HG02852 (cell line): Measurements from ENCODE around the gene VIPR2.

ENCODE experiments used
- ATAC-seq: cut with Tn5 transposase; IDR thresholded peaks from one replicate; pipeline ENCODE4 v1.9.1; 2021; ENCODE audit warnings: mild to moderate bottlenecking, moderate library complexity; ENCODE audit not compliant: unreplicated experiment

VIPR2 gene

DNA sequence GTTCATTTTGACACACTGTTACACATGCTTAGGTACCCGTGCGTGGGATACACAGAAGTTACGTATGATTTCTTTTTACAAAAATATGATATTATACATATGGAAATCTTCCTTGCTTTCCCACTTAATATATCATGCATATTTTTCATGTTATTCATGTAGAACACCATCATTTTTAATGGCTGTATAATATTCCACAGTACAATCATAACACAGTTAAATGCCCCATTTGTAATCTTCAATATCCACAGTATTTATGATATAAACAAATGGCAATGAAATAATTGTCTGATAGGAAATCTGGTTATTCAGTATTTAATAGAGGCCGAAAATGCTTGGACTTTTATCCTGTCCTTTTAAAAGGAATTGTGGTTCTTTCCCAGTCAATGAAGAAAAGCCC is 23.2 kb downstream of the VIPR2 start:
- ATAC-seq: no peak

DNA sequence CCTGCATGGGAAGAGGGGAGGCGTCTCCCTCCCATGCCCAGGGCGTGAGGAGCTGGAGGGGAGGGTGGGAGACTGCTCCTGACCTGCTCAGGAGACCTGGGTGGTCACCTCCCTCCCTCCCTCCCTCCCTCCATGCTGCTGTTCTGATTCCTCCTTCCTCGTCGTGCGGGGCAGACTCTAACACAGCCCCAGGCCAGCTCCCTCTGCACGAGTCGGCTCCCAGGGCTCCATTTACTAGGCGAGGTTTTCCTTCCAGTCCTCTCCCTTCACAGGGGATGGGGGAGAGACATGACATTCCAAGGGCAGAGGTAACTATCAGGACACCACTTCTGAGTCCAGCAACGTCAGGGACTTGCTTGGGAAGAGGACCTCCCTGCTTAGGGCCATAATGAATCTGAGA is 23.6 kb downstream of the VIPR2 start:
- no peak for ATAC-seq

DNA sequence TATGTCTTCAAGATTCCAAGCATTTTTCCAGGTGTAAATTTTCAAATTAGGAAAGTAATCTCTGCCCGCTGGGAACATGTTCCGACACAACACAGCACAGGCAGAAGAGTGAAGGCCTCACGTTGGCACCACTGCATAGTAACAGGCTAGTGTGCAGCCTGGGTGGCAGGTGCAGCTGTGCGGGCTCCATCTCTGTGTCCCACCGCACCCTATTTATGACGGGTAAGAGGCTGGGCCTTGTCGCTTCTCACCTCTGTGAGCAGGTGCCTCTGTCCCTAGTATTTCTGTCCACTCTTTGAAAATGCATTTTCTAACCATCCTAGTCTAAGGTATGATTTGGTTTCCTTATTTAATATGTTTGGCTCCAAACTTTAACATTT is 24.1 kb downstream of the VIPR2 start:
- no peak for ATAC-seq

DNA sequence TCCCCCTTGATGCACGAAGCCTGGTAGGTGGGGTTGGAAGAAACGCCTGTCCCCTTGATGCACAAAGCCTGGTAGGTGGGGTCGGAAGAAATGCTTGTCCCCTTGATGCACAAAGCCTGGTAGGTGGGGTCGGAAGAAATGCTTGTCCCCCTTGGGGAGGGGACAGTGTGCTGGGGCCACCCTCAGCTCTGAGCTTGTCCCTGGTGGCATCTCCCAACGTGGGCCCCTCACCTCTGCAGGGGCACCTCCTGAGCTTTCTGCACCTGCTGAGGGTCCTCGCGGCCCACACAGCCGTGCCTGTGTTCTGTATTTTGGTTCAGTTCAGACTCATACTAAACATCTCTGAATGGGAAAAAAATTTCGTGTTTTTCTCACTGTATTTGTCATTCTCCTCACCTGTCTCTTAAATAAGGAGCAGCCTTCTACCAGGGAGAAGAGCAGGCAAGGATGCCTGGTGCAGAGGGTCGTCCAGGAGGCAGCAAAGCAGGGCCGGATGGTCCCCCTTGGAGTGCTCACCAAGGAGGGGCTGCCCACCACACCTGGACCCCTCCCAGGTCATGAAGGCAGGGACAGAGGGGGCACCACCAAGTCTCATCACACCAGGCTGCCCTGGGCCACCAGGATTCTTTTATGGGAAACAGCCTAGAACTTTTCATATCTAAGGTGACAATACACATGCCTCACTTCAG is 24.7 kb downstream of the VIPR2 start:
- no peak for ATAC-seq

DNA sequence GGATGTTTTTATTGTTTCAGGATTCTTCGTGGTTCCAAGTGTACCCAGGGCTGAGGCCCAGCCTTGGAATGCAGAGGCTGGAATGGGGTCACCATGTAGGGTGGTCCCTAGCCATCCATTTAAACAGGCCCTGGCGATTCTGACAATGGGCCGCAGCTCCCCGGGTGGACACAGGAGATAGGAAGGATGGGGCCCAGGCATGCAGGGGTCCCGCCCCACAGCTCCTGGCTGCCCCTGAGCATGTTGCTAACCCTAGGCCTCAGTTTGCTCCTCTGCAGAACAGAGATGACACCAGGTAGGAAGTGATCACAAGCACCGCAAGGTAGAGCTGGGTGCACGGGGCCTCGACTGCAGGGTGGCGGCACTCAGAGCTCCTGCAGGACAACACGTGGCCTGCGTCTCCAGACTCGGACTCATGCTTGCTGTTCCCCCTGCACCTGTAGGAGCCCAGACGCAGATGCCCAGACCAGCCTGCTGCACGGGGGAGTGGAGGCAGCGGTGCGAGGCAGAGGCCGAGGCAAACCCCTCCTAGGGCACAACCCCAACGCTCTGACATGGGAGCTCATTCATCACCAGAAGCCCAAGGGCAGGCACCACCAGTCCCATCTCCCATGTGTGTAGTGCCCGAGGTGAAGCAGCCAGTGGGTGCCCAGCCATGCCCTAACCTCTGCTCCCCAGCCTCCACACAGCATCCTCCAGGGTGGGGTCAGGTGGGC is 25.5 kb downstream of the VIPR2 start:
- ATAC-seq: no peak

DNA sequence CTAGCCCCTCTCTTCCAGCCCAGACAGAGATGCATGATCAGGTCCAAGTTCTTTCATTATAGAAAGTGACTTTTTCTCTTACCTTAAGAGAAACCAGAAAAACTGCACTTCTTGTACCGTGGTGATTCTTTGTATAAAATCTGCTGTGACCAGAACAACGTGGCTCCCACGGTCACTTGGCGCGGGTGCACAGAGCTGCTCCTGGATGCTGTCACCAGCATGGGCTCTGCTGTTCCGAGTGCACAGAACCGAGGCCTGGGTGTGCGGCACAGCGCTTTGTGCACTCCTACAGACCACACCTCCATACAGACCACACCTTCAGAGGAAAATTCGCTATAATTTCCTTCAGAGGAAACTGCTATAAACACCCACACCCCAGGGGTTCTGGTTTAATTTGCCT is 26.0 kb downstream of the VIPR2 start:
- no peak for ATAC-seq

DNA sequence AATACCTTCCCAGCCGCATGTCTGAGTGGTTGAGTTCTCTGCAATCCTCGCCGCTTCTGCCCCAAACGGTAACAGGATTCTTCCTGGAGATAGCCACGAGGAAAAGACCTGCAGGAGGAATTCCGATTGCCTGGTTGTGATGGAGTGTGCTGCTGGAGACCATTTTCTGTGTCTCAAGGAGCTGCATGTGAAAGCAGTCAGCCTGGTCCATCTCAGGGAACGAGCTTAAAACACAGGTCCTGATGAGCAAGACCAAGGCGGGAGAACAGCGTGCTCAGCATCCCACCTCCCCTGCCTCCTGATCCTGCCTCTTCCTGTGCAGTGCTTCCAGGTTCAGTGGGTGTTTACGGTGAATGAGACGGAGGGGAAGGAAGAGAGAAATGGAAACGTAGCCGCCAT is 26.5 kb downstream of the VIPR2 start:
- no peak for ATAC-seq

DNA sequence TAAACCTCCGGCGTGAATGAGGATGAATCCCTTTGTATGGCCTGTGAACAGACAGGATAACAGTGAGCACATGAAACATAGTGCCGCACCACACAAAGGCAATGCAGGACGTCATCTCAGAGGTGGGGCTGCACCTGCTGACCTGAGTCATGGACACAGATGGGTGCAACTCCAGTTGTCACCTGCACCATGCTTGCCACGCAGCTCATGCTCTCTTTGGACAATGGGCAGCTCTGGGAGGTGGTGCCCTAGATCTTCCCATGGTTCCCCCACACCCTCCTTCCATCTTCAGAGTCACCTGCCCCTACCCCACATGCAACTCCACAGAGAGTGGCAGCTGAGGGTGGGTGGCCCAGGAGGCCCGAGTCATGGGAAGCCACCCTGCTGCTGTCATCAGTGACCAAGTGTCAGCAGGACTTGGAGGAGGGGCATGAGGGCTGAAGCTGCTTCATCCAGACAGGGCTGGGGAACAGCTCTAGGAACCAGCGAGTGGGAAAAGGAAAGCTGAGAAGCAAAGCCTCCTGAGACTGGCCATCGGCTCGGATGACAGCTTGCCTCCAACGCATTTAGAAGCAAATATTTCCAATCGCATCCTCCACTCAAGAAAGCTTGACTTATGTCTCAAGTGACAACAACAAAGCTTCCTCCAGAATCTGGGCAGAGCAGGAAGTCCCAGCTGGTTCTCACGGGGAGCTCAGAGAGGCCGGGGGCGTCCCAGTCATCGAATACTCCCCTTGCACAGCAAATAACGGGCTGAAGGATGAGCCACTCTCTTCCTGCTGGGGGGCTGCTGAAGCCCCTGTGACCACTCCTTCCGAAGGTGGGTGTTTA is 27.1 kb downstream of the VIPR2 start:
- no peak for ATAC-seq

DNA sequence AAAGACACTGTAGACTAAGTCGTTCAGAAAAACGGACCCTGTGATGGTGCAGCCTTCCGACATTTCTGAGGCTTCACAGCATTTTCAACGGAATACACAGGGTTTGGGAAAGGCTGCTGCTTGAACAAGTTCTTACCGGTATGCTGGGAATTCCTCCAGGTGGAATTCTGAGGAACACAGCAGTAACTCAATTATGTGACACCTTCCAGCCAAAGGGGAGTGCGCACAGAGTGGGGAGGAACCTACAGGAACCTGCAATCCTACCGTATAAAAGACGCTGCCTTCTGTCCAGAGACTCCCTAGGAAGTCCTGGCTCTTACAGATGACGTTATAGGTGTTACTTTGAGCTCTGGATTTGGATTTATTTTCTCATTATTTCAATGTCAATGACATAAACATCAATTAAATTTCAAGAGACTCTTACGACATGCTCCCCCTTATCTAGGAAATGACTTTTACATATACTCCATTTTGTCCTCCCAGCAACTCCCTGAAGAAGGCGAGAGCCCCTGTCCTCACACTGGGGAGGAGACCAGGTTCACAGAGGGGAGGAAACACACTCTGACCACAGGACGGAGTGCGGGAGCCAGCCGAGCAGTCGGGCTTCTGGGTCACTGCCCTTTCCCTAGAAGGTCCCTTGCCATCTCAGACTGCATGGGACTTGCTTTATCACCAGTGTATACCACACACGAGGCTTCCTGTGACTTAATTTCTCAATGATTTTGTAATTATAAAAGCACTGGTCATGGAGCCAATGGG is 27.9 kb downstream of the VIPR2 start:
- ATAC-seq: no peak

DNA sequence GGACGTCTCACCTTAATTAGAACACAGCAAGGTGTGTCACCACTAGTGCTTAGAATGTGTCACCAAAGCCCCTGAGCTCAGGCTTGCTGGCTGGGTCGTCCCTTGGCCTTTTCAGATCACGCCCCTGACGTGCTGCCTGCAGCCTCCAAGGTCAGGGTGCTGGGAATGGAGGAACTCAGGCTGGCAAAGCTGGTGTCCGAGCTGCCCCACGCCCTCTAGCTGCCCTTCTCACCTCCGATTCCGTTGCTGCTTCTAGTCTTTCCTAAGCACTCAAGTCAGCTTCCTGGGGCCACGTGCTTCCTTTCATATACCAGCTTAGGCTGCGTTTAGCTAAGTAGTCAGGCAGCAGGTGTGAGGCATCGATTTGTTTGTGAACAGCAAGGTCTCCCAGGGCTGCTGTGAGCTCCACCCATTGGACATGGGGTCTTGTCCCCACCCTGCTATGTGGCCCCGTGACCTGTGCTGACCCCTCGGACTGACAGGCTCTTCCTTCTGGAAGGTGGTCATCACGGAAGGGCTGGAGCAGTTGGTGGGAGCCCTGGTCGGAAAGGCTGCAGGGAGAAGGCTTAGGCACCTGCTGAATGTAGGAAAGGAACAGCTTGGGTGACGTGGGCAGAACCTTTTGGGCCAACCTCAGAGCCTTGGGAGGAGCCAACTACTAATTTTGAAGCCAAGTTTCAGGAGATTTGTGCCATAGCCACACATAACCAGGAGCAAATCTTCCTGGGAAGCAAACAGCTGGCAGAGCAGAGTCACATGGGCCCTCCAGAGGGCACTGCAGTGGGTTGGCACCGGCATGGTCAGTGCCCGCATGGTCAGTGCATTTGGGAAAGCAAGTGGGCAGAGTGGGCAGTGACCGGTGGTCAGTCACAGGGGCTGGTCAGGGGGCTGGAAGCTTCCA is 28.8 kb downstream of the VIPR2 start:
- ATAC-seq: no peak

DNA sequence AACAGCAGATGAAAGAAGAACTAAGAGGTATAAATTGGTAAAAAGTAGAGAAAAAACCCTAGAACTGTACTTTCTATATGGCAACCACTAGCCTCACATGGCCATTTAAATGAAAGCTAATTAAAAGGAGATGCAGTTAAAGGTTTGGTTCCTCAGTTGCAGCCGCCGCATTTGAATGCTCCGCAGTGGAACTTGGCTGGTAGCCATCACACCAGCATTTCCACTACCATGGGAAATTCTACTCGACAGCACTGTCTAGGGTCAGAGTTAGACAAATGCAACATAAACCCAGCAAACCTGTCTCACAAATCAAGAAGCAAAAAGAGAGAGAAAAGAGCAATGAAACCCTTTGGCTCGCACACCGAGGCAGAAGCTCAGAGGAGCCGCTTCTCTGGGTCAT is 29.7 kb downstream of the VIPR2 start:
- ATAC-seq: no peak

DNA sequence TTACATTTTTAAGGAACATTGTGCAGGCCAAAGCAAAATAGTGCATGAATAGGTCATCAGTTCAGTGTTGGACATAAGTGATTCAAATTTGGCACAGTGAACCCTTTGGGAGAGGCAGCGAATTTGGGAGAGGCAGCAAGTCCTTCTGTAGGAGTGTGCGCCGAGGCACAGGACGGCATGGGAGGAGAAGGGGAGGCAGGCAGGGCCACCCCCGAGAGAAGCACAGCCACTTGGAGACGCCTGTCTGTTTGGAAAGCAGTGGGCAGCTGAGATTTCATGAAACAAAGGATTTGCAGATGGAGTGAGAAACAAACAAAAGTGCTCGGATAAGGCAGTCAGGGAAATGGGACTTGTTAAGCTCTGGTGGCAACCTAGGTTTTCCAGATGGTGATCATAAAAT is 30.6 kb downstream of the VIPR2 start:
- ATAC-seq: no peak

DNA sequence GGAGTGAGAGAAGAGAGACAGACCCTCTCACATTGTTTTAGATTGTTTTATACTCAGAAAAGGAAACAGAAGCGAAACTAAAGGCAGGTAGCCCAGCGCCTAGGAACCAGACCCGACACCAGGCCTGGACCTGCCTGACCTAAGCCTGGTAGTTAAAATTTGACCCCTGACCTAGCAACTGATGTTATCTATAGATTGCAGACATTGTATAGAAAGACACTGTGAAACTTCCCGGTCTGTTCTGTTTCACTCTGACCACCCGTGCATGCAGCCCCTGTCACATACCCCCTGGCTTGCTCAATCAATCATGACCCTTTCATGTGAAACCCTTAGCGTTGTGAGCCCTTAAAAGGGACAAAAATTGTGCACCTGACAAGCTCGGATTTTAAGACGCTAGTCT is 31.6 kb downstream of the VIPR2 start:
- ATAC-seq: no peak

DNA sequence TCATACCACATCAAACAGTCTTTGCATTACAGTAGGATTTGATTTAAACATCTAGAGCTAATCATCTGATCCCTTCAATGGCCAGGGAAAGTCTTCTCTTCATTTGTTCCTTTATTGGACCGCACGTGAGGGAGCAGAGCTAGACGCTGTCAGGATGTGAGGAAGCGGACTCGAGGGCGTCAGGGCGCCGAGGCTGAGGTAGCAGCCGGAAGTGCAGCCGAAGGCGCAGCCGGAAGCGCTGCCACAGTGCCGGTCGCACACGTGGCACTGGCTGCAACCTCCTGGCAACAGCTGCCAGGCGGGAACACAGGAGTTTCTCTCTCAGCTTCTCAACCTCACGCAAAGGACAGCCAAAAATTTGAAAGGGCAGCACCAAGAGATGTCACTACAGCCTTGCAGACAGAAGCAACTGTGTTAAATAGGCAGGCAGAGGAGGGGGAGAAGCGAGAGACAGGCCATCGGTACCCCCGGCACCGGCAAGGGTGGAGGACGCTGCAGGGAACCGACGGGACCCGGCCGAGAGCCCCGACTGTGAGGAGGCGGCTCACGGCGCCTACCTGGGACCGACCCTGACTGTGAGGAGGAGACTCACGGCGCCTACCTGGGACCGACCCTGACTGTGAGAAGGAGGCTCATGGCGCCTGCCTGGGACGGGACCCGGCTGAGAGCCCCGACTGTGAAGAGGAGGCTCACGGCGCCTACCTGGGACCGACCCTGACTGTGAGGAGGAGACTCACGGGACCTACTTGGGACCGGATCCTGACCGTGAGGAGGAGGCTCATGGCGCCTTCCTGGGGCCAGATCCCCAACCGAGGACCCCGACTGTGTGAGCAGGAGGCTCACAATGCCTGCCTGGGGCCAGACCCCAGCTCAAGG is 32.3 kb downstream of the VIPR2 start:
- ATAC-seq: no peak

DNA sequence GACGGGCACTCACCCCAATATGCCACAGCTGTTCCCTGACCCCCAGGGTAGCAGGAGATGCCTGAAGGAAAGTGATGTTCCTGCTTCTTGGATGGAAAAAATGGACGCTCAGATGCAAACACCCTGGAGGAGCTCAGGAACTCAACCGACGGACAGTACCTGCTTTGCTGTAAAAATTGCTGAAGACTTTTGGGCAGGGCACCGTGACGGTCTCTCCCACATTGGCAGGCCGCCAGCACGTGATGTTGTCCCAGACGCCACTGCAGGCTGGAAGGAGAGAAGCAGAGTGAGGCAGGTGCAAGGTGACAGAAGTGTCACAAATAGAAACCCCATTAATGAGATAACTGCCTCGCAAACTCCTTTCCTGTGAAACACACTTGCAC is 35.0 kb downstream of the VIPR2 start:
- no peak for ATAC-seq

DNA sequence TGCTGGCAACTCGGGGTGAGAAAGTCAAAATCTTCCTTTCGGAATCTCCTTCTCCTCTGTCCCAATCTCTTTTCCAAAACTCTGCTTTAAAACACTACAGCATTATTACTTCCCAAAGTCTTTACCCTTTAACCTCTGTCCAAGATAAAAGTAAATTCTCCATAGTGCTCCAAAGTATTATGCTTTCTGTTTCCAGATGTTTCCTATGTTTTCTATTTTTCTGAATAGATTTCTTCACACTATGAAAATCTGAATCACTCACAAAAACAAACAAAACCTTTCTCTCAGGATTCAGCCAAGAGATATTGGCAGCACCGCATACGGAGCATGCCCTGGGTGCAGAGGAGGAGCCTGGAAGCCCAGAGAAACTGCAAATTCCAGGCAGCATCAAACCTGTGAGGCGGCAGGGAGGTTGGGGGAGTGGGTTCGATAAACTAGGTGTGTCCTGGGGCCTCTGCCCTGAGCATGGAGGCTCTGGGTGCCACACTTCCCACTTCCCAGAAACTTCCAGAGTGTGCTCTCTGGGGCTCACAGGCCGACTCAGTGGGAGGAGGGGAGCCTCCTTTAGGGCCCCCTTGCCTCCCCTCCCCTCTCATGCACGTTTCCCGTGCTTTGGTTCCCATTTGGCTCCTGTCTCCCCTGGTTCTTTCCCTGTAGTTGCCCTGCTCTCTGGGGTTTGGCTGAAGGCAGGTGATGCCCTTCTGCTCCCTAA is 35.6 kb downstream of the VIPR2 start:
- ATAC-seq: no peak

DNA sequence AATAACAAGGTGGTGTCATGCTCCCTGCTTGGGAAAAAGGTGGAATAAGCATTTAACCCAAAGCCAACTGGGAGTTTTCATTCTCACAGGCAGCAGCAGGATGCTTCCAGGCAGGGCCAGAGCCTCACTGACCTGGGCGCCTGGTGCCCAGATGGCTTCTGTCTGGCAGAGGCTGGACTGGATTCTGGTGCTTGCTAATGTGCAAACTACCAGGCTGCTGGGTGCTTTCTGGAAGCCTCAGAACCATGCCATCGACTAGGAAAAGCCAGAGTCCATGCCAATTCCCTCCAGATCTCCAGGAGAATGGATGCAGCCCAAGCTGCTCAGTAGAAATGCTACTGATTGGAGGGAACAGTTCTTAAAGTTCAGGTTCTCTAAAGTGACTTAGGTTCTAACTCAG is 36.2 kb downstream of the VIPR2 start:
- no peak for ATAC-seq

DNA sequence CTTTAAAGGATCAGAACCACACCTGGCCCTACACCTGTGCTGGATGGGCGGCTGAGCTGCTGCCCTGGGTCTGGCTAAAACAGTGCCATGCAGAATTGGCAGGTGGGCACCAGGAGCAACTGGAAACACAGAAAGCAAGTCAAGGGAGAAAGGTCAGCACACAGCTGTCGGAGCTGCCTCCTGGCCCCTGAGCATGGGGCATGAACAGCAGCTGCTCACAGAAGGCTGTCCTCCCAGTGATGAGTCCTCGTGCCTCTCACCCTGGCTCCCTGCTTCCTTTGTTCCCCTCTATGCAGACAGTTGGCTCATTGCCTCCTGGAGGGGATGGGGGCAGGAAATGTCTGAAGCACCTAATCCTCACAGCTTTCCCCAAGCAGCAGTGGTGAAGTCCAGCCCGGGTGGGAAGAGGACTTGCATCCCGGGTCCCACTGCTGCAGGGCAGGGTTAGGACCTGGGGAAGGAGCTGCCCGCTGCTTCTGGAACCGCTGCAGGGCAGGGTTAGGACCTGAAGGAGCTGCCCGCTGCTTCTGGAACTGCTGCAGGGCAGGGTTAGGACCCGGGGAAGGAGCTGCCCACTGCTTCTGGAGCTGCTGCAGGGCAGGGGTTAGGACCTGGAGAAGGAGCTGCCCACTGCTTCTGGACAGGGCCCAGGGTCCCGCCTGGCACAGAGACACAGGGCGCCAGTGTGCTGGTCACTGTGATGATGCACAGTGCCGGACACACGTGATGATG is 37.3 kb downstream of the VIPR2 start:
- no peak for ATAC-seq
